NK-92 treated with Interleukin-12 subunit alpha and Interleukin-12 subunit beta, amount 100 ng/mL, for 24 hours (cell line): ENCODE data around the gene GSKIP.
"Not testable (repeated sequence)": the region's sequence is repeated elsewhere in the genome, so short reads cannot be mapped to it uniquely, and the experiment has no call there.

Experiments
- DNase-seq: peaks from one replicate; lab custom pipeline; 2025; lab: John Stamatoyannopoulos, UW

Gene GSKIP, protein sequence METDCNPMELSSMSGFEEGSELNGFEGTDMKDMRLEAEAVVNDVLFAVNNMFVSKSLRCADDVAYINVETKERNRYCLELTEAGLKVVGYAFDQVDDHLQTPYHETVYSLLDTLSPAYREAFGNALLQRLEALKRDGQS

DNA sequence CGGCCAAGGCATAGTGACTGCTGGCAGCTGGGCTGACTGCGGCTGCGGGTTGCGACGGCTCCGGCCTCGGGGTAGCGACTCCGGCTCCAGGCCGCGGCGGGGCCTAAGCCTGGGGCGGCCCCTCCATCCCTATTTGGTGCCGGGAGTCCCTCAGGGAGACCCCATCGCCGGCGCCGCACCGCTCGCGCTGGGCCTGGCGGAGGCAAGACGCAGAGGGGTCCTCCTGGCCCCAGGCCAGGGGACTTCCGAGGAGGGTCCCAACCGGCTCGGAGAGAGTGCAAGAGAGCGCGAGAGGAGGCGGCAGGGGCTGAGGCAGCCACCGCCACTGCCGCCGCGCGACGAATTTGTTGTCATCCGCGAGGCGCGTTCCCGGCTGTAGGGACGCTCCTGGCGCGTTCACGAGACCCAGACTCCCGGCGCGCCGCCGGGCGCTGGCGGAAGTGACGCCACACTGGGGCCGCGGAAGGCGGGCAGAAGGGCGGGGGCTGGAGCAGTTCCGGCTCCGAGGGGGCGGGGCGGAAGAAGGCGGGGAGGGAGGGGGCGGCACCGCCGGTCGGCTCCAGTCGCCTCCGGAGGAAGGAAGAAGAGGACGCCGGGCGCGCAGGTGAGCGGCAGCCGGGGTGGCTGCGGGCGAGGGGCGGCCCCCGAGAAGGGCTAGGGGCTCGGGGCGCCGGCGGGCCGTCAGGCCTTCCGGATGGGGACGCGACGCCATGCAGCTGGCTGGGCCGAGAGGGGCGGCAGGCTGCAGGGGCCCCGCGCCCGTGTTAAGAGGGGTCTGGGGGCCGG is at the start of gene GSKIP, which contains the start of gene ATG2B:
GSKIP (plus strand) TSS at position 562 of the 786 bp plus-strand sequence. CDS start 18,722 bp downstream, outside the sequence.
ATG2B (minus strand) TSS at position 377 of the 786 bp plus-strand sequence; CDS start at position 12, 365 bp downstream.
- DNase-seq = peak; percentile 94

DNA sequence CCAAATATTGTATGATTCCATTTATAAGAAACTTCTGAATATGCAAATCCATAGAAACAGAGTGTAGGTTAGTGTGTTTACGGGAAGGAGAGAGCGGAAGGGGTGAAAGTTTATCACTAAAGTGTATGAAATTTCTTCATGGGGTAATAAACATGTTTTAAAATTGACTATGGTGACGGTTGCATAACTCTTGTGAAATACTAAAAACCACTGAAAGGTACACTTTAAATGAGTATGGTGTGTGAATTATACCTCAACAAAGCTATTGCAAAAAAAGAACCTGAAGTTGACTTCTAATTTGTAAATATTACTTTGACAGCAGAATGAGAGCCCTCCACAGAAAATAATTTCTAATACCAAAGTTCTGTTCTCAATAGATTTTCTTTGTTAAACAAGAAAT is 47.2 kb upstream of the GSKIP start:
- no peak for DNase-seq

DNA sequence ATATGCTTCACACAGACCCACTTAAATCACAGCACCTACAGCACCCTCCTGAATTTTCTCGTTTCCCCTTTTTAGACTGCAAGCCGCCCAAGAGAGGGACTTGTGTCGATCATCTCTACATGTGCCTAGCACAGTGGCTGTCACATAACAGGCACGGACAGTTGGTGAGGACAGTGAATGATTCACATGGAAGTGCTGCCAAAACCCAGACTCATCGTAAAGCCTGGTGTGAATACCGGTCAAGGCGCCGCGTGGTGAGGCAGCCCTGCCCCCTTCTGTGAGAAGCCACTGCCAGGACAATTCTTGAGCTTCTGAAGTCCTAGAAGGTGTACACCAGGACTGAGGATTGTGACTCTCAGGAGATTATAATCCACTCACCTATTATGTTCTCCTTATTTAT is 44.5 kb upstream of the GSKIP start:
- no peak for DNase-seq

DNA sequence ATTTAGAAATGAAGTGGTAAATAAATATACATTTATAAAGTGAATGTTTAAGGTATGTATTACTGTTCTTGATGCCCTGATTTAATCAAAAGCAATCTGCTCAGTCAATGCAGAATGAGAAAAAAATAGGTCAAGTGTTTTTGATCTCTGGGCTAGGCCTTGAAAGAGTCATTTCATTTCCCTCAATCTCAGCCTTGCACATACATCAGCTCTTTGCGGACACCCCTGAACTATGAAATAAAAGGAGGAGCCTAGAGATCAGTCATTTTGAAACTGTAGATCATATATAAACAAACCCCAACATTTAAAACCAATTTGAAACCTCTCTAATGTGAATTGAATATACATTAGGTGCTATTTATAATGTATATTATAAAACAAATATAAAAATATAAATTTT is 42.7 kb upstream of the GSKIP start:
- DNase-seq = no peak

DNA sequence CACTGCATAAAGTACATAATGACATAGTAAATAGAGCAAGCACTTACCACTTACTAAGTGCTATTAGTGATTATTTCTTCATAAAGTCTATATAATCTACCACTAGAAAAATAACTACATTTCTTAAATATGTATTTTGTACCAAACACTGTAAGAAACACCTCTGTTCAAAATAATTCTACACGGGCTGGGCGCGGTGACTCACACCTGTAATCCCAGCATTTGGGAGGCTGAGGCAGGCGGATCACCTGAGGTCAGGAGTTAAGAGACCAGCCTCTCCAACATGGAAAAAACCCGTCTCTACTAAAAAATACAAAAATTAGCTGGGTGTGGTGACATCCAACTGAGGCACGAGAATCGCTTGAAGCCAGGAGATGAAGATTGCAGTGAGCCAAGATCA is 39.1 kb upstream of the GSKIP start:
- no peak for DNase-seq

DNA sequence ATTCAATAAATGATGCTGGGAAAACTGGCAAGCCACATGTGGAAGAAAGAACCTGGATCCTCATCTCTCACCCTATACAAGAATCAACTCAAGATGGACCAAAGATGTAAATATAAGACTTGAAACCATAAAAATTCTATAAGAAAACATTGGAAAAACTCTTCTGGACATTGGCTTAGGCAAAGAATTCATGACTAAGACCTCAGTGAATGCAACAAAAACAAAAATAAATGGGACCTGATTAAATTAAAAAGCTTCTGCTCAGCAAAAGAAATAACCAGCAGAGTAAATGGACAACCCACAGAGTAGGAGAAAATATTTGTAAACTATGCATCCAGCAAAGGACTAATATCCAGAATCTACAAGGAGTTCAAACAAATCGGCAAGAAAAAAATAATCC is 24.8 kb upstream of the GSKIP start:
- no peak for DNase-seq

DNA sequence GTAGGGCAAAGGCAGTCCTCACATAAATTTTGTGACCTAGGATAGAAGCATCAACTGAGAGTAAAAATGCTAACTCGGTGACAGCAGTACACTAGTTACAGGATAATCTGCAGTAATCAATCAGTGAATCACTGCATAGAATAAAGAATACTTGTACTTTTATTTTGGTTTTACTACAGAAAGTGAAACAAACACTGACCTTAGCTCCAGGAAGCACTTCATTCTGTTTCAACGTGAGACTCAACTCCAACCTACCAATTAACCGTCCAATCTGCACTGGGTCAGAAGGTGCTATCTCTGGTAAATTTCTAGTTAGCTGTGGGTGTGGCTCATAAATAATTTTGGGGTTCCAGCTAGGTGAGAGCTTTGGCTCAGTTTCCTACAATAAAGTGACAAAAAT is 22.0 kb upstream of the GSKIP start:
- no peak for DNase-seq

DNA sequence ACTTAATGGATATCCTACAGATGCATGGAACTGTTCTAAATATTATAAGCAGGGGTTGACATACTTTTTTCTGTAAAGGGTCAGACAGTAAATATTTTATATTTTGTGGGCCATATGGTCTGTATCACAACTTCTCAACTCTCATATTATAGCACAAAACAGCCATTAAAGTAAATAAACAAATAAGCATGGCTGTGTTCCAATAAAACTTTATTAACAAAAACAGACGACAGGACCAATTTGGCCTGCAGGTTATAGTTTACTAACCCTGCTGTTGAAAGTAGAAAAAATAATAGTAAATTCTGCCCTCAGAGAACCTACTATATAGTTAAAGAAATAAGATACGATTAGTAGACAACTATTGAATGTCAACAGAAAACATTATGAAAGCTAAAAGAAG is 17.7 kb upstream of the GSKIP start:
- no peak for DNase-seq

DNA sequence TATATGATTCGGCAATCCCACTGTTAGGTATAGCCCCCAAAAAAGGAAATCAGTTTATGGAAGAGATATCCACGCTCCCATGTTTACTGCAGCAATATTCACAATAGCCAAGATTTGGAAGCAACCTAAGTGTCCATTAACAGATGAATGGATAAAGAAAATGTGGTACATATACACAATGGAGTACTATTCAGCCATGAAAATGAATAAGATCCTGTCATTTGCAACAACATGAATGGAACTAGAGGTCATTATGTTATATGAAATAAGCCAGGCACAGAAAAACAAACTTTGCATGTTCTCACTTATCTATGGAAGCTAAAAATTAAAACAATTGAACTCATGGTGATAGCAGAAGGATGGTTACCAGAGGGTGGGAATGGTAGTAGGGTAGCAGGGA is 15.4 kb upstream of the GSKIP start:
- DNase-seq = not testable (repeated sequence)

DNA sequence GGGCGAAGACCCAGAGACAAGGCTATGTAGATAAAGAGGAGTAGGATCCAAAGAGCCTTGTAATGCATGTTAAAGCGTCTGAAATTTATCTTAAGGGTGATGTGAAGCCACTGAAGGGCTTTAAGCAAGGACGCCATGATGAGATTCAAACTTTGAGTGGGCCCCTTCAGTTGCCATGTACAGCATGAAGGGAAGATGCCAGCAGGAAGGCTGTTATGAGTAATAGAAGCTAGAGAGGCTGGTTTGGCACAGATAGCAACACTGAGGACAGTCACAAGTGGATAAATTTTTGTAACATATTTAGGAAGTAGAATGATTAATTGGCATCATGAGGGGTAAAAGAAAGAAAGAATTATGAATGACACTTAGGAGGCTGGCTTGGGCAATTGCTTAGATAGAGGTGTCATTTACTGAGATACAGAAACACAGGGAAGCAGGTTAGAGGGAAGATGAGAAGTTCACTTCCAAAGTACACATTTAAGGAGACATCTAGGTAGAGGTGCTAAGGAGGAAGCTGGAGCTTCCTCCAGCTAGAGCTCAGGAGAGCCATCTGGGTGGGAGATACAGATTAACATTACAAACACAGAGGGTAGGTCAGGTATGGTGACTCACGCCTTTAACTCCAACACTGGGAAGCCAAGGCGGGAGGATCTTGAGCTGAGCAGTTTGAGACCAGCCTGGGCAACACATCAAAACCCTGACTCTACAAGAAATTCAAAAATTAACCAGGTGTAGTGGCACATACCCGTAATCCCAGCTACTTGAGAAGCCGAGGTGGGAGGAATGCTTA is 13.8 kb upstream of the GSKIP start:
- DNase-seq = no peak

DNA sequence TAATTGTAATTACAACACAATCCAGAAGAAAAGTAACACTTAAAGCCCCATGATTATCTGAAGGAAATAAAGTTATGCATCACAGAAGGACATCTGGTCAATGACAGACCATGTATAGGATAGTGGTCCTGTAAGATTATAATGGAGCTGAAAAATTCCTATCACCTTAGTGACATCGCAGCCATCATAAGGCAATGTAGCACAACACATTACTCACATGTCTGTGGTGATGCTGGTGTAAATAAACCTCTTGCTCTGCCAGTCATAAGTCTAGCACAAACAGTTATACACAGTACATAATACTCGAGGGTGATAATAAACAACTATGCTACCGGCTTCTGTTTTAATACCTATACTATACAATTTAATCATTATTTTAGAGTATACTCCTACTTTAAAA is 11.3 kb upstream of the GSKIP start:
- no peak for DNase-seq

DNA sequence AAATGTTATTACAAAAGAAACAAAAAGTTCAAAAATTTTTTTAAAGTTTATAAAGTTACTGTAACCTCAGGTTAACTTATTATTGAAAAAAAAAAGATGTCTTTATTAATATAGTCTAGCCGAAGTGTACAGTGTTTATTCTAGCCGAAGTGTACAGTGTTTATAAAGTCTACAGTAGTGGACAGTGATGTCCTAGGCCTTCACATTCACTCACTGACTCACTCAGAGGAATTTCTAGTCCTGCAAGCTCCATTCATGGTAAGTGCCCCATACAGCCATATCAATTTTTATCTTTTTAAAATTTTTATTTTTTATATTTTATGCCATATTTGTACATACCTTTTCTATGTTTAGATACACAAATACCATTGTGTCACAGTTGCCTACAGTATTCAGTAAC is 10.6 kb upstream of the GSKIP start:
- no peak for DNase-seq

DNA sequence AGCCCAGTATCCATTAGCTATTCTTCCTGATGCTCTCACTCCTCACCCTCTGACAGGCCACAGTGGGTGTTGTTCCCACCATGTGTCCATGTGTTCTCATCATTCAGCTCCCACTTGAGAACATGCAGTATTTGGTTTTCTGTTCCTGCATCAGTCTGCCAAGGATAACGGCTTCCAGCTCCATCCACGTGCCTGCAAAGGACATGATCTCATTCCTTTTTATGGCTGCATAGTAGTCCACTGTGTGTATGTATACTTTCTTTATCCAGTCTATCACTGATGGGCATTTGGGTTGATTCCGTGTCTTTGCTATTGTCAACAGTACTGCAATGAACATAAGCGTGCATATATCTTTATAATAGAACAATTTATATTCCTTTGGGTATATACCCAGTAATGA is 9.1 kb upstream of the GSKIP start:
- DNase-seq = no peak

DNA sequence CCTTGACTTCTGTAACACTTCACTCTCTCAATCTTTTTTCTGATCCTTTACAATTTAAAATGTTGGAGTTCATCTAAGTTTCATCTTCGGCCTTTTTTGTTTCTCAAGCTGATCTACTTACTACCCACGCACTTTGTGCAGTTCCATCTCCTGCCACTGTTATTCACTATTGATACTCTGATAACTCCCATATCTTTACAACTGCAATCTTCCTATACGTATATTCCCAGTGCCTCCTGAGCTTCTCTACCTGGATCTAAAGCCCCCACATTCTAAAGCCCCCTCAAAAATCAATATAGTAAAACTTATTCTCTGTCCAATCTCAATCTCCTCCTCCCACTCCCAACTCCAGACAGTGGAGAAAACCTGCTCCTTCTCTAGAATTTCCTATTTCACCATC is 6.1 kb upstream of the GSKIP start:
- DNase-seq = no peak

DNA sequence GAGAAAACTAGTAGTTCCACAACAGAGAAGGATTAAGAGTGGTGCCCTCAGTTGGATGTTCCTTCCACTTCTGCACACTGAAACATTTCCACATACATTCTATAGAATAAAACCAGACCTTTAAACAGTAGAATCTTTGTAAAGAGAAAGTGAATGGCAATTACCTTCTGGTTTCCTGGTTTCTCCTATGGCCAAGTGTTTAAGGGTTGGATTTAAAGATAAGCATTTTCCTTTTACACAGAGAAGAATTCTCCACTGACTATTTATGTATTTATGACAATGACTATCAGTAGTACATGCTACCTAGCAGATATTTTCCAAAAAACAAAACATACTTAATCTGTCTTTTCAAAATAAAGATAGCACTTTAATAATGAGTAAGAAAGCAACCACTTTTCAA is 3.4 kb upstream of the GSKIP start:
- DNase-seq = no peak

DNA sequence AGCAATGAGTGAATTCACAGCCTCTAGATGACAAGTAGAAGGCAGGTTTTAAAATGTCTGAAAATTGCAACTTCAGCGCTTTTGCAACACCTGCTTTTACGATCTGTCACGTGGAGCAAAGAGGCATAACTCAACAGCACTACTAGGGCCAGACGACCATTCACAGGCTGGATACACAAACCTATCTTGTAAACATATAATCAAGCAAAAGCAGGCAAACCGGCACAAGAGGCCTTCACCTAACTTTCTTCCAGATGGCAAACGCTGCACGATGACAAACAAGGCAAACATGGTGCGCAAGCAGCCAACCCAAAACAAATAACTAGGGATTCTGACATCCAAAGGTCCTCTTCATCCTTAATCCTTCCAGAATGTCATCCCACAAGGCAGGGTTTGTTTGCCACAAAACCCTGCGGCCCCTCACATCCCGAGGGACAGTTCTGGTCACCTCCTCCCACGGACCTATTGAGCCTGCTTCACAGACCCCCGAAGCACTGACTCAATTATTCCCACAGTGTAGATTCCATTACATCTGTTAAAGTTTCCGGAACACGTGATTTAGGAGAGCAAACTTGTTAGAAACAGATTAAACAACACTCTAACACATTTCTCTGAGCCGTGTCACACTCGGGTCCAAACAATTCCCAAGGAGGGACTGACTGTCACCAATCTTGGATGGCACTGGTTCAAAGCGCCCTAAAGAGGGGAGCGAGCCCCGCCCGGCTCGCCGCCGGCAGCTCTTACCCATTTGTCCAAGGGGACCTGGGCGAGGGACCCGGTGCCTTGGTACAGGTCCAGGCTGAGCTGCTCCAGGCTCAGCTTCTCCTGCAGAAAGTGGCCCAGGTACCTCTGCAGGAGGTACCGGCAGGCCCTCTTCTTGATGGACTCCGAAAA is 1.0 kb upstream of the GSKIP start:
- DNase-seq = no peak

DNA sequence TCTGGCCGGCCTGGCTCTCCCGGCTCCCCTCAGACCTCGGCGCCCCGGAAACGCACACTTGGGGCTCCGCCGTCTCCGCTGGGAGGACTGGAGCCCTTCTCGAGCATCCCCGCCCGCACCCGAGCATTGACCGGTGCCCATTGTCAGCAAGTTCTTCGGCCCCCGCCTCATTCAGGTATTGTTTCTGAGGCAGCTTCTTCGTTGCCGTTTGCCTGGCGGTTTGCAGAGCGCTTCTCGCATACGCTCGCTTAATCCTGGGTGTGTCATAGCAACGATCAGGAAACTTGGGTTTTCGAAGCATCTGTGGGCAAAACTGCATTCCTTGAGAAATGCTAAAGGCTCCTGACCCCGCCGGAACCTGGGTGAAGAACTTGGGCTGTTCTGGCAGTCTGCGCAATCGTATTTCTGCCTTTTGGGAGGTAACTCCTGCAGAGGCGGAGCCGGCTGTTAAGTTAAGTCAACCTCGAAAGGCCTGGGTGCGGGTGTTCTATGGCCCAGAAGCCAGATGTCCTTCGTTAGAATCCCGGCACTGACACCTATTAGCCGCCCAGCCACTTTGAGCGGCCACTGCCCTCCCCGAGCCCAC is 518 bp downstream of the GSKIP start:
- DNase-seq = no peak

DNA sequence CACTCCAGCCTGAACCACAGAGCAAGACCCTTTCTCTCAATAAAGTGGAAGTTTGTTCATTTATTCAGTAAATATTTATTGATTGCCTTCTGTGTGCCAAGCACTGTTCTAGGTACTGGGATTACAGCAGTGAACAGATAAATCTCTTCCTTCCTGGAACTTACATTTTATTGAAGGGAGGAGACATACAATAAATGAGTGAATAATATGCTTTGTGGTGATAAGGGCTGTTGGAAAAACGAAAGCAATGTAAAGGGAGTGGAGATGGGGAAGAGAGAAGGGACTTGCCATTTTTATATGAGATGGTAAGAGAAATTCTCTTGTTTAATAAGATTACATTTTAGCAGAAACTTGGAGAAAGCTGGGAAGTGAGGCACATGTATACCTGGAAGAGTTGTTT is 1.6 kb downstream of the GSKIP start:
- DNase-seq = no peak

DNA sequence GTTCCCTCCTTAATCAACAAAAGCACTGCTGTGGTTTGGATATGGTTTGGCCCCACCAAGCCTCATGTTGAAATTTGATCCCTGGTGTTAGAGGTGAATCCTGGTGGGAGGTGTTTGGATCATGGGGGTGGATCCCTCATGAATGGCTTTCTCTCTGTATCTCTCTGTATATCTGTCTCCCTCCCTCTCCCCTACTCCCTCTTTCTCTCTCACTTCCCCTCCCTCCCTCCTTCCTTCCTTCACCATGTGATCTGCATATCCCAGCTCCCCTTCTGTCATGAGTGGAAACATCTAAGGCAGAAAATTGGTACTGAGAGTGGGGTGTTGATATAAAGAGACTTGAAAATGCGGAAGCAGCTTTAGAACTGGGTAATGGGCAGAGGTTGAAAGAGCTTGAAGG is 5.2 kb downstream of the GSKIP start:
- no peak for DNase-seq

DNA sequence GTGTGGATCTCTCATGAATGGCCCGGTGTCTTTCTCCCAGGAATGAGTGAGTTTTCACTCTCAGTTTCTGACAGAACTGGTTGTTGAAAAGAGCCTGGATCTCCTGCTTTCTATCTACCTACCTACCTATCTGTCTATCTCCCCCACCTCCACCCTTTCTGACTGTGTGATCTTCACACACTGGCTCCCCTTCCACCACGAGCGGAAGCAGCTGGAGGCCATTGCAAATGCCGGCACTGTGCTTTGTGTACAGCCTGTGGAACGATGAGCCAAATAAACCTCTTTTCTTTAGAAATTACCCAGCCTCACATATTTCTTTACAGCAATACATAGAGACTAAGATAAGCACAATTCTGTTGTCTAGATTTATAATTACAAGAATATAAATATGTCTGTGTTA is 7.2 kb downstream of the GSKIP start:
- no peak for DNase-seq

DNA sequence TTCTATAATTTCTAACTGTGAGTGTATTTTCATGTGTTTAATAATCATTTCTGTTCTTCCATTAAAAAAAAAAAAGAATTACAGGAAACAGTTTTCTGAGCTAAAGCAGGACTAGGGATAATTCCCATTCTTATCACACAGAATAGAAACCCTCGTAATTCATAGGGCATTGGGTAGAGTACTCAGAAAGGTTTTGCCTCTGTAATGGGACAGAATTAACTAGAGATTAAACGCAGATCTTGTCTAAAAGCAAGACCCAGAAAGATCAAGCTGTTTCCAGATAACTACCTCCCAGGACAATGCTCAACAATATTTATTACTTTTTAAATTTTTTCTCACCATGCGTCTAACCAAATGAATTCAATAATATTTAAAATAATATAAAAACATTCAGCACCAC is 10.2 kb downstream of the GSKIP start:
- no peak for DNase-seq

DNA sequence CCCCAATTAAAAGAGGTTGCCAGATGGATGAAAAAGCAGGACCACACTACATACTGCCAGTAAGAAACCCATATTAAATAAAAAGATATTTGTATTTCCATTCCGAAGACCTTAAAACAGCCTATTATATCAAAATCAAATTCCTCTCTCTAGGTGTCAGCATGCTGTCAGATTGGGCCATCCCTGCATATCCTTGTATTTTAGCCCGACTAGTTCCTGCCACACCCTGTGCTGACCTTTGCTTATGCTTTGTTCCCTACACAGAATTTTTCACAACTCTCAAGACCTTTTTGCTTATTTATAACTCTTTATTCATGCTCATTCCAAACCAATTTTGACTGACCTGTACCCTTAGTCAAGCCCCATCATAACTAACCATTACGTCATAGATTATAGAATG is 12.8 kb downstream of the GSKIP start:
- DNase-seq = no peak
